Activated naive CD8-positive, alpha-beta T cell (primary cell): ENCODE results near the gene ITGA1.
"Not testable (repeated sequence)": the region's sequence is repeated elsewhere in the genome, so short reads cannot be mapped to it uniquely, and the experiment has no call there.

Experiments
- H3K27ac Mint-ChIP-seq: one replicate; pipeline ENCODE4 v1.8.0; 2021; ENCODE audit warnings: mixed read lengths
- H3K27me3 Mint-ChIP-seq: one replicate; pipeline ENCODE4 v1.8.0; 2021; ENCODE audit warnings: mixed read lengths
- H3K36me3 Mint-ChIP-seq: one replicate; pipeline ENCODE4 v1.8.0; 2021; ENCODE audit warnings: mixed read lengths
- H3K4me1 Mint-ChIP-seq: one replicate; pipeline ENCODE4 v1.8.0; 2021; ENCODE audit warnings: low read depth, mixed read lengths
- H3K4me3 Mint-ChIP-seq: one replicate; pipeline ENCODE4 v1.8.0; 2021; ENCODE audit warnings: mild to moderate bottlenecking, mixed read lengths
- H3K9me3 Mint-ChIP-seq: one replicate; pipeline ENCODE4 v1.8.0; 2021; ENCODE audit warnings: low read depth, mixed read lengths

The ITGA1 gene

GRCh38 chr5:52802272-52802973 is 14.7 kb downstream of the ITGA1 start:
- Mint-ChIP-seq H3K27ac (no peak overlapping the region), H3K9me3 (no peaks in the 10 kb centered on the region), H3K4me3 (peak overlapping the region; percentile 96), H3K27me3 (no peaks in the 10 kb centered on the region), H3K4me1 (peaks cover 67% of the 10 kb centered on the region), H3K36me3 (peaks cover 15% of the 10 kb centered on the region)

- Mint-ChIP-seq H3K4me1 (peaks cover 62% of the 10 kb centered on the region), H3K27ac (no peak overlapping the region), H3K27me3 (no peaks in the 10 kb centered on the region), H3K9me3 (no peaks in the 10 kb centered on the region), H3K4me3 (peak overlapping the region; percentile 75), H3K36me3 (peaks cover 15% of the 10 kb centered on the region)
These were observed 15.2 kb downstream of the ITGA1 start for GRCh38 chr5:52802974-52803336.

GRCh38 chr5:52804387-52804791 is 16.7 kb downstream of the ITGA1 start:
- Mint-ChIP-seq H3K4me3 (peak overlapping the region; percentile 64), H3K4me1 (peaks cover 48% of the 10 kb centered on the region), H3K36me3 (peaks cover 15% of the 10 kb centered on the region), H3K27me3 (no peaks in the 10 kb centered on the region), H3K9me3 (no peaks in the 10 kb centered on the region), H3K27ac (no peak overlapping the region)

- H3K27me3 Mint-ChIP-seq = no peaks in the 10 kb centered on the region
- no peak overlapping the region for H3K4me3 Mint-ChIP-seq
- H3K9me3 Mint-ChIP-seq = no peaks in the 10 kb centered on the region
- H3K36me3 Mint-ChIP-seq = peaks cover 15% of the 10 kb centered on the region
- peaks cover 45% of the 10 kb centered on the region for H3K4me1 Mint-ChIP-seq
- H3K27ac Mint-ChIP-seq = no peak overlapping the region
These were observed 17.3 kb downstream of the ITGA1 start for GRCh38 chr5:52804981-52805380.

- Mint-ChIP-seq H3K4me3 (no peak overlapping the region), H3K27ac (no peak overlapping the region), H3K9me3 (no peaks in the 10 kb centered on the region), H3K36me3 (peaks cover 15% of the 10 kb centered on the region), H3K27me3 (no peaks in the 10 kb centered on the region), H3K4me1 (peaks cover 45% of the 10 kb centered on the region)
These were observed 17.9 kb downstream of the ITGA1 start for GRCh38 chr5:52805615-52806014.

- Mint-ChIP-seq H3K4me1 (peaks cover 32% of the 10 kb centered on the region), H3K9me3 (no peaks in the 10 kb centered on the region), H3K27me3 (no peaks in the 10 kb centered on the region), H3K36me3 (peaks cover 12% of the 10 kb centered on the region), H3K27ac (no peak overlapping the region), H3K4me3 (no peak overlapping the region)
These were observed 19.3 kb downstream of the ITGA1 start for GRCh38 chr5:52807037-52807436.

GRCh38 chr5:52807723-52808122 is 20.0 kb downstream of the ITGA1 start:
- Mint-ChIP-seq H3K27me3 (no peaks in the 10 kb centered on the region), H3K27ac (no peak overlapping the region), H3K9me3 (no peaks in the 10 kb centered on the region), H3K36me3 (peaks cover 12% of the 10 kb centered on the region), H3K4me3 (no peak overlapping the region), H3K4me1 (peaks cover 27% of the 10 kb centered on the region)

- Mint-ChIP-seq H3K4me1 (peaks cover 22% of the 10 kb centered on the region), H3K9me3 (no peaks in the 10 kb centered on the region), H3K27ac (no peak overlapping the region), H3K27me3 (no peaks in the 10 kb centered on the region), H3K36me3 (peaks cover 12% of the 10 kb centered on the region), H3K4me3 (no peak overlapping the region)
These were observed 20.7 kb downstream of the ITGA1 start for GRCh38 chr5:52808316-52808901.

GRCh38 chr5:52809884-52810283 is 22.2 kb downstream of the ITGA1 start:
- peaks cover 10% of the 10 kb centered on the region for H3K4me1 Mint-ChIP-seq
- H3K4me3 Mint-ChIP-seq = no peak overlapping the region
- peaks cover 5% of the 10 kb centered on the region for H3K36me3 Mint-ChIP-seq
- H3K27ac Mint-ChIP-seq = no peak overlapping the region
- H3K9me3 Mint-ChIP-seq = no peaks in the 10 kb centered on the region
- H3K27me3 Mint-ChIP-seq = no peaks in the 10 kb centered on the region

GRCh38 chr5:52810426-52810825 is 22.7 kb downstream of the ITGA1 start:
- Mint-ChIP-seq H3K4me1 (peaks cover 5% of the 10 kb centered on the region), H3K27ac (no peak overlapping the region), H3K27me3 (no peaks in the 10 kb centered on the region), H3K4me3 (no peak overlapping the region), H3K9me3 (no peaks in the 10 kb centered on the region), H3K36me3 (no peaks in the 10 kb centered on the region)

- peaks cover 3% of the 10 kb centered on the region for H3K4me1 Mint-ChIP-seq
- H3K27me3 Mint-ChIP-seq = no peaks in the 10 kb centered on the region
- H3K27ac Mint-ChIP-seq = no peak overlapping the region
- no peaks in the 10 kb centered on the region for H3K36me3 Mint-ChIP-seq
- H3K9me3 Mint-ChIP-seq = no peaks in the 10 kb centered on the region
- no peak overlapping the region for H3K4me3 Mint-ChIP-seq
These were observed 23.5 kb downstream of the ITGA1 start for GRCh38 chr5:52811067-52811749.

- H3K4me1 Mint-ChIP-seq = no peaks in the 10 kb centered on the region
- no peak overlapping the region for H3K4me3 Mint-ChIP-seq
- no peaks in the 10 kb centered on the region for H3K27me3 Mint-ChIP-seq
- H3K36me3 Mint-ChIP-seq = no peaks in the 10 kb centered on the region
- no peak overlapping the region for H3K27ac Mint-ChIP-seq
- H3K9me3 Mint-ChIP-seq = no peaks in the 10 kb centered on the region
These were observed 26.8 kb downstream of the ITGA1 start for GRCh38 chr5:52814352-52815148.

- H3K27ac Mint-ChIP-seq = no peak overlapping the region
- no peaks in the 10 kb centered on the region for H3K27me3 Mint-ChIP-seq
- no peak overlapping the region for H3K4me3 Mint-ChIP-seq
- no peaks in the 10 kb centered on the region for H3K4me1 Mint-ChIP-seq
- H3K36me3 Mint-ChIP-seq = no peaks in the 10 kb centered on the region
- no peaks in the 10 kb centered on the region for H3K9me3 Mint-ChIP-seq
These were observed 30.1 kb downstream of the ITGA1 start for GRCh38 chr5:52817818-52818217.

- Mint-ChIP-seq H3K4me3 (no peak overlapping the region), H3K36me3 (no peaks in the 10 kb centered on the region), H3K9me3 (no peaks in the 10 kb centered on the region)
These were observed 30.6 kb downstream of the ITGA1 start for GRCh38 chr5:52818360-52818759.

GRCh38 chr5:52818807-52819206 is 31.1 kb downstream of the ITGA1 start:
- not testable (repeated sequence) for H3K36me3 Mint-ChIP-seq, H3K4me1 Mint-ChIP-seq, H3K9me3 Mint-ChIP-seq, H3K27ac Mint-ChIP-seq, H3K27me3 Mint-ChIP-seq, H3K4me3 Mint-ChIP-seq

More at GRCh38 chr5:52818360-52818759, 30.6 kb downstream of the ITGA1 start:
- Mint-ChIP-seq H3K27ac (no peak overlapping the region), H3K27me3 (no peaks in the 10 kb centered on the region), H3K4me1 (no peaks in the 10 kb centered on the region)
